Measurements from ENCODE around the gene RAPGEF3. TPM values are rescaled to one million over a fixed set of nuclear protein-coding genes. Genes with fewer than 3 reads are reported as not detected.

Gene RAPGEF3
- total and polyA plus RNA-seq, 9 donors: 16.9 to 132 (median 83.5) TPM

GRCh38 chr12:47709237-47709636 is 49.4 kb downstream of the RAPGEF3 start:
- Histone ChIP-seq H3K4me1 (ENCODE audit: insufficient read depth) (peaks cover 15% of the 10 kb centered on the region), H3K27ac (no peak overlapping the region), H3K4me3 (no peak overlapping the region), H3K36me3 (no peaks in the 10 kb centered on the region), H3K27me3 (no peaks in the 10 kb centered on the region), H3K9me3 (no peaks in the 10 kb centered on the region)
- WGBS, 3 donors: 90% methylated on average over 4 of the region's 4 CpGs
- DNase-seq: no peak
- TF ChIP-seq POLR2A (IDR thresholded peaks at IDR 0.05) (no peak), CTCF (IDR thresholded peaks at IDR 0.05) (no peak), EP300 (IDR thresholded peaks at IDR 0.05) (no peak)
- intact Hi-C loops (cut with DNase I): loop anchor here in 2 of 4 donors (5.0 to 10.0 kb wide), 2 partner anchors 33 to 674 kb away; no protein-coding TSS in a partner anchor

GRCh38 chr12:47707905-47708543 is 50.7 kb downstream of the RAPGEF3 start:
- WGBS, 3 donors: 72 to 74% (median 73%) methylated on average over 5 of the region's 5 CpGs
- Histone ChIP-seq H3K4me1 (ENCODE audit: insufficient read depth) (peaks cover 12% of the 10 kb centered on the region), H3K9me3 (no peaks in the 10 kb centered on the region), H3K27me3 (no peaks in the 10 kb centered on the region), H3K27ac (no peak overlapping the region), H3K36me3 (no peaks in the 10 kb centered on the region), H3K4me3 (no peak overlapping the region)
- intact Hi-C loops (cut with DNase I): loop anchor here in 2 of 4 donors (5.0 to 10.0 kb wide), 2 partner anchors 34 to 673 kb away; no protein-coding TSS in a partner anchor
- no peak for DNase-seq
- no peak for TF ChIP-seq CTCF (IDR thresholded peaks at IDR 0.05)
- no peak for TF ChIP-seq EP300 (IDR thresholded peaks at IDR 0.05)
- TF ChIP-seq POLR2A (IDR thresholded peaks at IDR 0.05): no peak

GRCh38 chr12:47707355-47707754 is 51.3 kb downstream of the RAPGEF3 start:
- TF ChIP-seq POLR2A (IDR thresholded peaks at IDR 0.05) (no peak), EP300 (IDR thresholded peaks at IDR 0.05) (no peak), CTCF (IDR thresholded peaks at IDR 0.05) (no peak)
- Histone ChIP-seq H3K9me3 (no peaks in the 10 kb centered on the region), H3K27ac (no peak overlapping the region), H3K4me1 (ENCODE audit: insufficient read depth) (peaks cover 8% of the 10 kb centered on the region), H3K27me3 (no peaks in the 10 kb centered on the region), H3K4me3 (no peak overlapping the region), H3K36me3 (no peaks in the 10 kb centered on the region)
- no peak for DNase-seq
- intact Hi-C loops (cut with DNase I): loop anchor here in 2 of 4 donors (5.0 to 10.0 kb wide), 2 partner anchors 35 to 673 kb away; no protein-coding TSS in a partner anchor

- TF ChIP-seq EP300 (IDR thresholded peaks at IDR 0.05) (no peak), CTCF (IDR thresholded peaks at IDR 0.05) (peak; percentile 76 to 87 (median 84)), POLR2A (IDR thresholded peaks at IDR 0.05) (peak; percentile 65)
- Histone ChIP-seq H3K27me3 (no peaks in the 10 kb centered on the region), H3K9me3 (no peaks in the 10 kb centered on the region), H3K4me3 (peak within 1 kb of the TSS; percentile 99), H3K27ac (peak within 1 kb of the TSS; percentile 64 to 81), H3K36me3 (no peaks in the 10 kb centered on the region), H3K4me1 (ENCODE audit: insufficient read depth) (peaks cover 8% of the 10 kb centered on the region)
- DNase-seq: peak; percentile 97 to 98 (median 97)
- WGBS, 3 donors: 0 to 1% (median 0%) methylated on average over 54 to 66 of the region's 66 CpGs
- intact Hi-C loops (cut with DNase I): loop anchor here in 2 of 4 donors (5.0 to 10.0 kb wide), 2 partner anchors 37 to 671 kb away; no protein-coding TSS in a partner anchor
Observed at GRCh38 chr12:47705566-47706425, 52.9 kb downstream of the RAPGEF3 start, which contains the start of gene RPAP3. TSS of gene RPAP3 (minus strand) at chr12:47706030. CDS start at chr12:47702840, 3,190 bp downstream.
